GM19035 (cell line): Measurements from ENCODE around the gene HM13.
"Not testable (repeated sequence)": the region's sequence is repeated elsewhere in the genome, so short reads cannot be mapped to it uniquely, and the experiment has no call there.

ENCODE experiments used
- ATAC-seq: cut with Tn5 transposase; IDR thresholded peaks from one replicate; pipeline ENCODE4 v1.9.1; 2021; ENCODE audit not compliant: unreplicated experiment

HM13 gene

DNA sequence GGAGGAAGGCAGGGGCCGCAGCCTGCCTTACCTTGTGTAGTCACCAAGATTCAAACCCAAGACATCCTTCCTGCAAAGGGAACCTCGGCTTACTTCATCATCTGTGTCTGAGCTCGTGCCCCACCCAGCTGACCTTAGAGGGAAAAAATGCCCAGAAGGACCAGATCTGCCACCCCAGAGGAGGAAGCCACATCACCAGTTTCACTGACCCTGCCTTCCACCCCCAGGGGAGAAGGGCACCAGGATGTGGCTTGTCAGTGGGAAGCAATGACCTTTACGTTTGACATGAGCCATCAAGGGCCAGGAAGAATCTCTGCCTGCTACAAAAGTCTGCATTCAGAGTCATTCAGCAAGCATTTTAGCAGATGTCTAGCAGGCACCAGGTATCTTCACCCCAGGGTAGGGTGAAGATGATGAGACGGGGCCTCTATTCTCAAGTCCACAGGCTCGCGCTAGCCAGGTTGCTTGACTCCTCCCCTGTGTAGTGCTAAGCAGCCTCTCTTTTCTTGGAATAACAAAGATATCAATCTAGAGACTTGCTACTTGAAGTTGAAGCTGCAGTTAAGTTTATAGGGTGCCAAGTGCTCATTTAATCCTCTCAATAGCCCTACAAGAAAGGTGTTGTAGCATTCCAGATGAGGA, 28.1 kb downstream of the HM13 start:
- no peak for ATAC-seq

GRCh38 chr20:31542963-31543362, 28.7 kb downstream of the HM13 start:
- no peak for ATAC-seq

DNA sequence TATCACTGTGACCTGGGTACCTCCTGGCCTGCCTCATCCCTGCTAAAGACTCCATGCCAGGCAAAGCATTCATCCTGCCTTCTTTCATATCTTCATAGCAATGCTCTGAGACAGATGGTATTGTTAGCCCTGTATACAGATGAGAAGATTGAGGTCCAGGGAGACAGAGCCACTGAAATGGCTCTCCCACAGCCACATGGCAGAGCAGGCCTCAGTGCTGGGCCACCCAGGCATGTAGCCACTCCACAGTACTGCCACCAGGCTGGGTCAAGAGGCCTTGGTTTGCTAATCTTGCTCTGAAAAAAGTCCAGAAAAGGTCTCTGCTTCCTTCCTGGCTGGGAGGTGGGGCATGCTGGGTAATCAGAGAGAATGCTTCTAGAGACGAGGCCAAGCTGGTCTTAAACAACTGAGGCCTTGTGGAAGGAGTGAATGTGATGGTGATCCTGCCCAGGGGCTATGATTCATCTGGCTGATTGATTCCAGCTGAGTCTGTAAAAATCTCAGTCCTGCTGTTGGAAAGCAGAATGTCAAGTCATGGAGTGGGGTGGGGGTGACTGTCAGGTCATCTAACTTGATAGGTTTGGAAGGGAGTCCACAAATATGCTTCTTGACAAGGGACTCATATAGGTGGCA, 29.8 kb downstream of the HM13 start:
- no peak for ATAC-seq

DNA sequence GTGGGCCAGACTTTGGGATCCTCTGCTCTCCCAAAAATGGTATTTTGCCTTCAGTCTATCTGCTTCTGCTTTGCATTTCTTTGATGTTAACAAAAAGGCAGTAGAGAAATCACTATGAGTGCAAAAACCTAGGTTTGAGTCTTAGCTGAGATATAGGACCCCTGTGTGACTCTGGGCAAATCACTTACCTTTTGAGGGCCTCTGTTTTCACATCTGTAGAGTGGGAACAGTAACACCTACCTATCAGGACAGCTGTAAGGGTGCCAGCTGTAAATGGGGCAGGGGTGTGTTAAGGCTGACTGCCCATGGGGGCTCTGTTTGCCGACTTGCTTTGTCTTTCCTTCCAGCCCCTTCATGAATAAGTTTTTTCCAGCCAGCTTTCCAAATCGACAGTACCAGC, 30.4 kb downstream of the HM13 start:
- no peak for ATAC-seq

- not testable (repeated sequence) for ATAC-seq
Observed at GRCh38 chr20:31545621-31546040, 31.4 kb downstream of the HM13 start.

DNA sequence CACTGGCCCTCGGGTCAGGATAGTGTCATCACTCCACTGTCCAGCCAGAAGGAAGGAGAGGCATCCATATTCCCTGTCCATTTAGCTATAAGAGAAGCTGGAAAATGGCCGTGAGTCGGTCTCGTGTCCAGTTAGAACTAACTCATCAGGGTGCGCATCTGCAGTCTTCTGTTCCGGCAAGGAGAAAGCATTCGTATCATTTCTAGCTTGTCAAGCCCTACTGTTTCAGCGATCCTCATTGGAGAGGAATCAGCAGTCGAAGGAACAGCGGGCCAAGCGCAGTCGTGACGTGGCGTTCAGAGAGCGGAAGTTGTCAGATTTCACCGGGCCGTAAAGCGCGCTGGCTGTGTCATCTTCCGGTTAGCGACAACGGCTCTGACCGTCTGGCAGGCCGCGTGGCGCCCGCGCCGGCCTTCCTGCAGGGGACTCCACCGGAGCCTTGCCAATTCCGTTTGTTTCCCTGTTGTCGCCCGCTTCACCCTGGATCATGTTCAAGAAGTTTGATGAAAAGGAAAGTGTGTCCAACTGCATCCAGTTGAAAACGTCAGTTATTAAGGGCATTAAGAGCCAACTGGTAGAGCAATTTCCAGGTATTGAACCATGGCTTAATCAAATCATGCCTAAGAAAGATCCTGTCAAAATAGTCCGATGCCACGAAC, 32.9 kb downstream of the HM13 start:
- ATAC-seq, result peak; percentile 82

GRCh38 chr20:31547720-31548298, 33.6 kb downstream of the HM13 start:
- no peak for ATAC-seq

DNA sequence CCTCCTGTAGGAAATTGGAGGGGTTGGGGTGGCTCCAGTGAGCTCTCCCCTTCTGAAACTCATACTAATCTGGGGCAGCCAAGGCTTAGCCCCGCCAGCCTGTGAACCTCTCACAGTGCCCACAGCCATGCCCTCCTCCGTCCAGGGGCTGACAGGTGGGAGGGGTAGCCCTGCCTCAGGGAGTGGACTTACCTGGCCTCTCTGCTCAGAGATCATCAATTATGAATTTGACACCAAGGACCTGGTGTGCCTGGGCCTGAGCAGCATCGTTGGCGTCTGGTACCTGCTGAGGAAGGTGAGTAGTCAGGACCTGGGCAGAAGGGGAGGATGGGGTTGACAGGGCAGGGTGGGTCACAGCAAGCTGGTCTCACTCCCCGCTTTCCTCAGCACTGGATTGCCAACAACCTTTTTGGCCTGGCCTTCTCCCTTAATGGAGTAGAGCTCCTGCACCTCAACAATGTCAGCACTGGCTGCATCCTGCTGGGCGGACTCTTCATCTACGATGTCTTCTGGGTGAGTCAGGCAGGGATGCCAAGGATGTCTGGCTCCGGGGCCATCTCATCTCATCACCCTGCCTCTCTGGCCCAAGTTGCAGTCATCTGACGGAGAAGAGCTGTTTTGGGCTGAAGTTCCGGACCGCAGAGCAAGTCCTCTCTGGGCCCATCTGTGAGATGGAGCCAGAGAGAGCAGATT, 34.7 kb downstream of the HM13 start:
- no peak for ATAC-seq

GRCh38 chr20:31549513-31549880, 35.3 kb downstream of the HM13 start:
- ATAC-seq, result no peak

- ATAC-seq, result no peak
Observed at GRCh38 chr20:31550099-31550498, 35.9 kb downstream of the HM13 start.

DNA sequence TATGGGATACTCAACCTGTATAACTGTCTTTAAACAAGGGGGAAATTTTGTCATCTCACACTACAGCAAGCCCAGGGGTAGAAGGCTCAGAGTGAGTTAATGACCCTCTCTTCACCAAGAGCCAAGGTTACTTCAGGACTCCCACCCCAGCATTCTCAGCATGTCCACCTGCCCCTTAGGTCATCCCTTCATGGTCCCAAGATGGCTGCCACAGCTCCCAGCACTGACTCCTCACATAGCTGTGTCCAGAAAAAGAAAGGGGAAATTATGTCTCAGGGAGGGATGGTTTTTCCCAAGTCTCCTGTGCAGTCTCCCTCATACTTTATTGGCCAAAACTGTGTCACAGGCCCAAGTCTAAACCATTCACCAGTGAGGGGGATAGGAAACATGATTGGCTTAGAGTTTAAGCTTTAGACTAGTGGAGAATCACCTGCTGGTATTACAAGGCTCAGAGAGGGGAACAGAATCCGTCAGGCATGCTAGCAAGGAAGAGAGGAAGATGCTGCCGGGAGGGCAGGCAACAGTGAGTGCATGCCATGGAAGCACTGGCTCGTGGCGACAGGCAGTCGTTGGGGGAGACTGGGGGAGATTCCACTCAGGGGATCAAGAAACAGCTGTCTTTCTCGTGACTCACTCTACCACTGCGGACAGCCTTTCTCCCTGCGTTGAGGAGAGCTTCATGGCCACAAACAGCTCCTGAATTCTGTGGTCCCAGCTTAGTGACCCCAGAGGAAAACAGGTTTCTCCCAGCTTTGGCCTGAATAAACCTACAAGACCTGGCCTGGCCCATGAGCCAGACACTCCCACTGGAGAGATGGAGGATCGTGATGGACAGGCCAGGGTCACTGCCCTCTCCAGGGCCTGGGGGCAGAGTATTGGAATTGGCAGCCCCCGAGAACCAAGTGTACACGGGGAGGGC, 37.2 kb downstream of the HM13 start:
- no peak for ATAC-seq

GRCh38 chr20:31555203-31555775, 41.0 kb downstream of the HM13 start:
- ATAC-seq, result no peak

GRCh38 chr20:31559704-31560093, 45.5 kb downstream of the HM13 start:
- ATAC-seq, result no peak

- ATAC-seq, result no peak
Observed at GRCh38 chr20:31560094-31560745, 46.0 kb downstream of the HM13 start.

GRCh38 chr20:31560746-31561598, 46.7 kb downstream of the HM13 start:
- no peak for ATAC-seq

DNA sequence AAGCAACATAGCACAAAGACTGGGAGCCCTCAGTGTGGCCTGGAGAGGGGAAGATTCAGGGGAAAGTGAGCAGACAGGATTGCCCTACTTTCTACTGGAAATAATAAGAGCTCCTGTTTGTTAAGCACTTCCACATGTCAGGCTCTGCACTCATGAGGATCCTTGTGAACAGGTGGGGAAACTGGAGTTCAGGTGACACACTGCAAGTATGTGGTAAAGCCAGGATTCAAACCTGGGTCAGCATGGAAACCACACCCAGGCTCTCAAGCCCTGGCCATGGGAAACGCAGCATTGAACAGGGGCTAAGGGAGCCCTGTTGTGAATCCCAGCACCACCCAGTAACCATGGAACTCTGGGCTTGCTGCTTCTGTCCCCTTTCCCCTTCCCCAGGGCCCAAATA, 48.0 kb downstream of the HM13 start:
- no peak for ATAC-seq

DNA sequence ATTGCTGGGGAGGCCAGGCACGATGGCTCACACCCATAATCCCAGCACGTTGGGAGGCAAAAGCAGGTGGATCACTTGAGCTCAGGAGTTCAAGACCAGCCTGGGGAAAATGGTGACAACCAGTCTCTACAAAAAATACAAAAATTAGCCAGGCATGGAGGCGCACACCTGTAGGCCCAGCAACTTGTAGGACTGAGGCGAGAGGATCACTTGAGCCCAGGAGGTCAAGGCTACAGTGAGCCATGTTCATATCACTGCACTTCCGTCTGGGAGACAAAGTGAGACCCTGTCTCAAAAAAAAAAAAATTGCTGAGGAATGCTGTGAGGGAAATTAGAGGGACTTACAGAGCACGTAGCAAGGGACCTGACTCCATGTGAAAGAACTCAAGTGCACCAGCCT, 50.0 kb downstream of the HM13 start:
- ATAC-seq, result no peak

- ATAC-seq, result no peak
Observed at GRCh38 chr20:31565699-31566318, 51.6 kb downstream of the HM13 start.
